Peyer's patch (tissue), 4 donors: Measurements from ENCODE around the gene TYSND1.

Source experiments
- POLR2A ChIP-seq, 2 donors: fragments of 450-650 bp; IDR thresholded peaks; one replicate each; pipeline ENCODE4 v1.5.1; 2017; ENCODE audit warnings: antibody characterized with exemption in 2 of 2, mild to moderate bottlenecking in 2 of 2, moderate library complexity in 2 of 2
- TF ChIP-seq, protein P1 (sequence below), 6 experiments: fragments of 450-650 bp in 4 of 6; fragments of 200-600 bp in 2 of 6; sonication (generic) in 1 of 6; IDR thresholded peaks; one replicate each; pipeline ENCODE4 v1.5.1; 2017 to 2019; ENCODE audit warnings: antibody characterized with exemption in 6 of 6, mild to moderate bottlenecking in 3 of 6, moderate library complexity in 1 of 6

DNA sequence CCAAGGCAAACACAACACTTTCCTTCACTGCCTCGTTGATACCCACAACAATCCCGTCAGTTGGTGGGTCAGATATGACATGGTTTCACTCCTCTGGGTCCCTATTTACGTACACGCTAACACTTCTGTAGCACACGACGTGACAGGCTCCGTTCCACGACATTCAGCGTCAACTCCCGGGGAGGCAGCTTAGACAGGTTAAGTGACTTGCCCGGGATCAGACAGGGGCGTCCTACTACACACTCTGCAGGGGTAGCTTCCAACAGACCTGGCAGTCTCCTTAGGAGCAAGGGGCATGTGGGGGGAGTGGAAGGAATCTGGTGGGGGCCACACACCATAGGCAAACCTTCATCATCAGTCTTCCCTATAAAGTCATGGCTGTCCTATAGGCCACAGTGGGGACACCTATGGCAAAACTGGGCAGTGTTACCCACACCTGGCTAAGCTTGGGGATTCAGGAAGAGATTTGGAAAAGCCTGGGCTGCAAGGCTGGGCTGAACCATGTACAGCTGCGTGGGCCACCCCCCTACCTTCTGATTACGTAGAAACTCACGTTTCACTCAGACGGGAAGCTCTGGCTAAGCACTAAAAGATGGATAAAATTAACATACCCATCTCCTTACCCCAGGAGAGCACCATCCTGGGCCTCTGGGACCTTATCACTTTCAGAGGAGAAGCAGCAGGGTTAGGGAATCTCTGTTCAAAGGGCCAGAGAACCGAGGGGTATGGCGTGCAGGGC is 2.0 kb downstream of the TYSND1 start:
- no peak for TF ChIP-seq POLR2A (IDR thresholded peaks at IDR 0.05)
- TF ChIP-seq, protein P1, sequence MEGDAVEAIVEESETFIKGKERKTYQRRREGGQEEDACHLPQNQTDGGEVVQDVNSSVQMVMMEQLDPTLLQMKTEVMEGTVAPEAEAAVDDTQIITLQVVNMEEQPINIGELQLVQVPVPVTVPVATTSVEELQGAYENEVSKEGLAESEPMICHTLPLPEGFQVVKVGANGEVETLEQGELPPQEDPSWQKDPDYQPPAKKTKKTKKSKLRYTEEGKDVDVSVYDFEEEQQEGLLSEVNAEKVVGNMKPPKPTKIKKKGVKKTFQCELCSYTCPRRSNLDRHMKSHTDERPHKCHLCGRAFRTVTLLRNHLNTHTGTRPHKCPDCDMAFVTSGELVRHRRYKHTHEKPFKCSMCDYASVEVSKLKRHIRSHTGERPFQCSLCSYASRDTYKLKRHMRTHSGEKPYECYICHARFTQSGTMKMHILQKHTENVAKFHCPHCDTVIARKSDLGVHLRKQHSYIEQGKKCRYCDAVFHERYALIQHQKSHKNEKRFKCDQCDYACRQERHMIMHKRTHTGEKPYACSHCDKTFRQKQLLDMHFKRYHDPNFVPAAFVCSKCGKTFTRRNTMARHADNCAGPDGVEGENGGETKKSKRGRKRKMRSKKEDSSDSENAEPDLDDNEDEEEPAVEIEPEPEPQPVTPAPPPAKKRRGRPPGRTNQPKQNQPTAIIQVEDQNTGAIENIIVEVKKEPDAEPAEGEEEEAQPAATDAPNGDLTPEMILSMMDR (IDR thresholded peaks at IDR 0.05), result no peak
